Peyer's patch (tissue), 4 donors: ENCODE data around the gene TSSC4. TPM values are rescaled to one million over a fixed set of nuclear protein-coding genes. Genes with fewer than 3 reads are reported as not detected.

Experiments used
- DNase-seq, 3 donors: peaks; one replicate each; pipeline ENCODE4 v3.0.0-alpha.2; 2017 to 2019
- H3K27ac ChIP-seq, 4 donors: fragments of 200-600 bp; sonication (generic); one replicate each; pipeline ENCODE4 v1.5.1; 2016 to 2019
- H3K27me3 ChIP-seq, 2 donors: fragments of 200-600 bp; sonication (generic); one replicate each; pipeline ENCODE4 v1.5.1; 2019
- H3K36me3 ChIP-seq, 3 donors: fragments of 200-600 bp; sonication (generic); one replicate each; pipeline ENCODE4 v1.5.1; 2016 to 2019
- H3K4me1 ChIP-seq, 4 donors: fragments of 200-600 bp; sonication (generic); one replicate each; pipeline ENCODE4 v1.5.1; 2016 to 2019
- H3K4me3 ChIP-seq, 4 donors: fragments of 200-600 bp; sonication (generic); 1 replicate in 3 of 4; 2 replicates in 1 of 4; pipeline ENCODE4 v1.5.1; 2016 to 2019; ENCODE audit warnings: mild to moderate bottlenecking in 1 of 4
- H3K9me3 ChIP-seq, 4 donors: fragments of 200-600 bp; sonication (generic); one replicate each; pipeline ENCODE4 v1.5.1; 2016 to 2019; ENCODE audit warnings: mild to moderate bottlenecking in 1 of 4
- CTCF ChIP-seq, 6 experiments: fragments of 450-650 bp in 4 of 6; fragments of 200-600 bp in 2 of 6; sonication (generic) in 1 of 6; IDR thresholded peaks; one replicate each; pipeline ENCODE4 v1.5.1; 2017 to 2019; ENCODE audit warnings: antibody characterized with exemption in 6 of 6, mild to moderate bottlenecking in 3 of 6, moderate library complexity in 1 of 6
- POLR2A ChIP-seq, 2 donors: fragments of 450-650 bp; IDR thresholded peaks; one replicate each; pipeline ENCODE4 v1.5.1; 2017; ENCODE audit warnings: antibody characterized with exemption in 2 of 2, mild to moderate bottlenecking in 2 of 2, moderate library complexity in 2 of 2
- total RNA-seq, 4 donors: library from RNA; depleted of rRNA; stranded (reverse); fragments of >200 nt; gene quantifications; one replicate each; pipeline ENCODE4 v1.1.0, GENCODE V29; 2016

TSSC4 gene
- total RNA-seq, 4 donors from 2014 or later: 16.5 to 40.2 (median 34.1) TPM

GRCh38 chr11:2381494-2382128 lies 18.9 kb upstream of the TSSC4 start:
- Histone ChIP-seq H3K27ac (peak overlapping the region; percentile 87 to 97 (median 94)), H3K4me1 (peaks cover 0 to 83% (median 66%) of the 10 kb centered on the region in 4 donors), H3K4me3 (no peak overlapping the region), H3K36me3 (no peaks in the 10 kb centered on the region), H3K27me3 (no peaks in the 10 kb centered on the region), H3K9me3 (no peaks in the 10 kb centered on the region)
- DNase-seq: peak in 1 of 3 donors; percentile 47
- no peak for TF ChIP-seq CTCF (IDR thresholded peaks at IDR 0.05)
- TF ChIP-seq POLR2A (IDR thresholded peaks at IDR 0.05): no peak

- Histone ChIP-seq H3K27ac (peak overlapping the region; percentile 87 to 97 (median 94)), H3K4me1 (peaks cover 0 to 84% (median 68%) of the 10 kb centered on the region in 4 donors), H3K27me3 (no peaks in the 10 kb centered on the region), H3K36me3 (no peaks in the 10 kb centered on the region), H3K9me3 (no peaks in the 10 kb centered on the region), H3K4me3 (no peak overlapping the region)
- no peak for TF ChIP-seq CTCF (IDR thresholded peaks at IDR 0.05)
- TF ChIP-seq POLR2A (IDR thresholded peaks at IDR 0.05): no peak
- peak in 2 of 3 donors; percentile 38 to 44 for DNase-seq
Observed at GRCh38 chr11:2382129-2382517, 18.4 kb upstream of the TSSC4 start.

- peak in 2 of 3 donors; percentile 48 to 63 for DNase-seq
Observed at GRCh38 chr11:2382936-2383851, 17.4 kb upstream of the TSSC4 start.

GRCh38 chr11:2383852-2384804 lies 16.4 kb upstream of the TSSC4 start:
- DNase-seq: peak; percentile 71 to 86 (median 83)
- Histone ChIP-seq H3K27ac (peak overlapping the region; percentile 87 to 97 (median 94)), H3K4me3 (peak overlapping the region in 2 of 4 donors; percentile 1 to 28), H3K4me1 (peaks cover 0 to 98% (median 80%) of the 10 kb centered on the region in 4 donors), H3K27me3 (no peaks in the 10 kb centered on the region), H3K36me3 (no peaks in the 10 kb centered on the region), H3K9me3 (no peaks in the 10 kb centered on the region)
- TF ChIP-seq POLR2A (IDR thresholded peaks at IDR 0.05) (no peak), CTCF (IDR thresholded peaks at IDR 0.05) (no peak)

More at GRCh38 chr11:2382936-2383851, 17.4 kb upstream of the TSSC4 start:
- Histone ChIP-seq H3K27ac (peak overlapping the region; percentile 87 to 97 (median 94)), H3K4me1 (peaks cover 0 to 95% (median 77%) of the 10 kb centered on the region in 4 donors), H3K4me3 (no peak overlapping the region), H3K36me3 (no peaks in the 10 kb centered on the region), H3K9me3 (no peaks in the 10 kb centered on the region), H3K27me3 (no peaks in the 10 kb centered on the region)
- TF ChIP-seq POLR2A (IDR thresholded peaks at IDR 0.05) (no peak), CTCF (IDR thresholded peaks at IDR 0.05) (no peak)
